Panc1 (cell line): ENCODE measurements around the gene TMEM150A. TPM values are rescaled to one million over a fixed set of nuclear protein-coding genes. Genes with fewer than 3 reads are reported as not detected.

ENCODE experiments used
- ATAC-seq: fragments of 200-7000 bp; cut with Tn5 transposase; 2 replicates; pipeline ENCODE4 v1.9.1; 2020; ENCODE audit warnings: mild to moderate bottlenecking, moderate library complexity
- BruUV-seq: library from RNA; stranded (reverse); fragments of 400-500 nt; replicated peaks from 2 replicates; lab custom pipeline; 2021; lab: Mats Ljungman, UMichigan
- CTCF ChIA-PET: fragments of 300-600 bp; sonication (Branson Sonifier 250); formaldehyde crosslinking; loops from one replicate; lab custom pipeline; 2022; ENCODE audit warnings: antibody characterized with exemption; lab: Charles Lee
- POLR2A ChIA-PET: fragments of 300-600 bp; sonication (Branson Sonifier 250); formaldehyde crosslinking; loops from one replicate; lab custom pipeline; 2022; ENCODE audit warnings: antibody characterized with exemption; lab: Charles Lee
- DNase-seq: peaks from one replicate; pipeline ENCODE4 v3.0.0-alpha.2; 2010; ENCODE audit warnings: low read depth, low spot score
- H3K27ac ChIP-seq: 2 replicates; pipeline ENCODE4 v1.5.1; 2011; ENCODE audit warnings: mild to moderate bottlenecking, low read length, inconsistent platforms
- H3K27me3 ChIP-seq: fragments of 200-500 bp; sonication (Bioruptor generic); 2 replicates; pipeline ENCODE4 v1.6.0; 2014; ENCODE audit warnings: low read length, inconsistent platforms; ENCODE audit not compliant: control insufficient read depth, insufficient read depth
- H3K36me3 ChIP-seq: fragments of 200-500 bp; sonication (Bioruptor generic); 2 replicates; pipeline ENCODE4 v1.5.1; 2014; ENCODE audit warnings: inconsistent platforms, mild to moderate bottlenecking, low read length, moderate library complexity; ENCODE audit not compliant: control insufficient read depth, insufficient read depth
- H3K4me1 ChIP-seq: 2 replicates; pipeline ENCODE4 v1.5.1; 2011; ENCODE audit warnings: inconsistent platforms, mild to moderate bottlenecking, low read length, moderate library complexity; ENCODE audit not compliant: control insufficient read depth, insufficient read depth
- H3K4me3 ChIP-seq, 2 experiments: 2 replicates each; pipeline ENCODE4 v1.5.1; 2011 to 2012; ENCODE audit warnings: low read depth in 2 of 2, low read length in 2 of 2, mild to moderate bottlenecking in 2 of 2, inconsistent platforms in 1 of 2, moderate library complexity in 1 of 2
- H3K9me3 ChIP-seq: fragments of 200-500 bp; sonication (Bioruptor generic); 2 replicates; pipeline ENCODE4 v1.5.1; 2014; ENCODE audit warnings: low read depth, mild to moderate bottlenecking, inconsistent platforms, low read length, moderate library complexity; ENCODE audit not compliant: control insufficient read depth, insufficient read depth
- CTCF ChIP-seq: fragments of 450-650 bp; IDR thresholded peaks from 2 replicates; pipeline ENCODE4 v1.5.1; 2017; ENCODE audit warnings: mild to moderate bottlenecking
- POLR2AphosphoS5 ChIP-seq: IDR thresholded peaks from 2 replicates; pipeline ENCODE4 v1.6.1; 2012; ENCODE audit warnings: mild to moderate bottlenecking, low read depth, low read length, moderate library complexity
- REST ChIP-seq, 2 experiments: IDR thresholded peaks; 2 replicates each; pipeline ENCODE4 v1.6.1; 2011 to 2012; ENCODE audit warnings: low read depth in 2 of 2, control low read depth in 1 of 2, low read length in 1 of 2, mild to moderate bottlenecking in 1 of 2, moderate library complexity in 1 of 2; ENCODE audit not compliant: insufficient read depth in 1 of 2
- SIN3A ChIP-seq: IDR thresholded peaks from 2 replicates; pipeline ENCODE4 v1.6.1; 2012; ENCODE audit warnings: low read depth, mild to moderate bottlenecking, low read length, moderate library complexity, borderline replicate concordance; ENCODE audit not compliant: insufficient read depth
- TCF7L2 ChIP-seq: IDR thresholded peaks from 2 replicates; pipeline ENCODE4 v1.6.1; 2011; ENCODE audit warnings: mild to moderate bottlenecking, low read depth, low read length, inconsistent platforms
- in situ Hi-C: cut with HindIII; loops from 2 replicates; pipeline ENCODE4 v1.10.0; 2016; ENCODE audit warnings: low sequenced_read_pairs, low pct_unique_long_range_greater_than_20kb
- intact Hi-C: fragments of 100-400 bp; cut with micrococcal nuclease; formaldehyde crosslinking; loops from one replicate; pipeline ENCODE4 v1.10.0; 2022; ENCODE audit not compliant: unreplicated experiment
- total RNA-seq: library from RNA; stranded (reverse); gene quantifications from one replicate; pipeline ENCODE4 v1.2.1, GENCODE V29; 2021; ENCODE audit not compliant: unreplicated experiment

Gene TMEM150A
- total RNA-seq, 1 experiment from 2014 or later: 30.4 TPM

- TF ChIP-seq POLR2AphosphoS5: no peak
- TF ChIP-seq CTCF: no peak
- no peak for TF ChIP-seq REST (IDR thresholded peaks at IDR 0.05; ENCODE audit: insufficient read depth in 1 of 2, low read depth in 2 of 2, low read length in 1 of 2)
- no peak for TF ChIP-seq TCF7L2
- ChIA-PET POLR2A (interaction anchor here (0.6 kb wide), 1 partner anchor 21 kb away, joined by 3 read pairs; no protein-coding TSS in a partner anchor), CTCF (no interaction called here)
- Histone ChIP-seq H3K27ac (no peak overlapping the region), H3K4me1 (peaks cover 21% of the 10 kb centered on the region), H3K4me3 (no peak overlapping the region), H3K27me3 (no peaks in the 10 kb centered on the region), H3K9me3 (no peaks in the 10 kb centered on the region), H3K36me3 (no peaks in the 10 kb centered on the region)
- BruUV-seq: no TSS peak
- DNase-seq (no peak), ATAC-seq (no peak)
- in situ Hi-C loops: no loop called here
- intact Hi-C loops: no loop called here
Observed at GRCh38 chr2:85588645-85589044, 13.9 kb downstream of the TMEM150A start.

- in situ Hi-C loops: no loop called here
- Histone ChIP-seq H3K36me3 (no peaks in the 10 kb centered on the region), H3K4me3 (no peak overlapping the region), H3K27ac (no peak overlapping the region), H3K4me1 (peaks cover 22% of the 10 kb centered on the region), H3K9me3 (no peaks in the 10 kb centered on the region), H3K27me3 (no peaks in the 10 kb centered on the region)
- POLR2A ChIA-PET: interaction anchor here (0.6 kb wide), 1 partner anchor 21 kb away, joined by 3 read pairs; no protein-coding TSS in a partner anchor
- CTCF ChIA-PET: no interaction called here
- no peak for DNase-seq
- TF ChIP-seq REST (IDR thresholded peaks at IDR 0.05; ENCODE audit: insufficient read depth in 1 of 2, low read depth in 2 of 2, low read length in 1 of 2): no peak
- TF ChIP-seq CTCF: no peak
- TF ChIP-seq POLR2AphosphoS5: no peak
- no peak for TF ChIP-seq SIN3A
- no peak for ATAC-seq
- no TSS peak for BruUV-seq
- intact Hi-C loops: no loop called here
Observed at GRCh38 chr2:85588236-85588635, 14.3 kb downstream of the TMEM150A start.
